ENCODE measurements around the gene LRRC7. TPM values are rescaled to one million over a fixed set of nuclear protein-coding genes. Genes with fewer than 3 reads are reported as not detected.

LRRC7 gene
- total and polyA plus RNA-seq, 2 of the 8 experiments (the other 6 are each of a cell fraction or from before 2014, with no cell fraction given) = 0.03 to 0.17 TPM

DNA sequence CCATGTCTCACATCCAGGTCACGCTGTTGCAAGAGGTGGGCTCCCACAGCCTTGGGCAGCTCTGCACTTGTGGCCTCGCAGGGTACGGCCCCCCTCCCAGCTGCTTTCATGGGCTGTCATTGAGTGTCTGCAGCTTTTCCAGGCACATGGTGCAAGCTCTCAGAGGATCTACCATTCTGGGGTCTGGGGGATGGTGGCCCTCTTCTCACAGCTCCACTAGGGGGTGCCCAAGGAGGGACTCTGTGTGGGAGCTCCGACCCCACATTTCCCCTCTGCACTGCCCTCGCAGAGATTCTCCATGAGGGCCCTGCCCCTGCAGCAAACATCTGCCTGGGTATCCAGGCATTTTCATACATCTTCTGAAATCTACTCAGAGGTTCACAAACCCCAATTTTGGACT lies 219.4 kb downstream of the LRRC7 start:
- Histone ChIP-seq H4K91ac (replicated peaks; ENCODE audit: insufficient read length, low read length) (no peak overlapping the region), H3K27me3 (replicated peaks in 1 of 4; ENCODE audit: control insufficient read depth in 3 of 4, extremely low read depth in 1 of 4, insufficient read depth in 3 of 4, low read length in 3 of 4) (no peaks in the 10 kb centered on the region), H3K9ac (replicated peaks in 1 of 4; ENCODE audit: extremely low read depth in 1 of 4, low read depth in 3 of 4, low read length in 3 of 4) (no peak overlapping the region), H3K23ac (ENCODE audit: insufficient read length) (no peak overlapping the region), H2AK5ac (ENCODE audit: low read depth, low read length) (no peak overlapping the region), H3K14ac (ENCODE audit: insufficient read length) (no peak overlapping the region), H2BK20ac (ENCODE audit: low read length) (no peak overlapping the region), H3K23me2 (ENCODE audit: low read depth, low read length) (no peaks in the 10 kb centered on the region), H3K4me1 (replicated peaks in 1 of 4; ENCODE audit: control insufficient read depth in 3 of 4, insufficient read depth in 4 of 4, low read length in 3 of 4) (no peaks in the 10 kb centered on the region), H2BK15ac (ENCODE audit: low read length) (no peak overlapping the region), H3K79me1 (ENCODE audit: low read depth, low read length) (no peaks in the 10 kb centered on the region), H3K4ac (replicated peaks; ENCODE audit: insufficient read length, low read depth, low read length) (no peak overlapping the region), H2BK120ac (replicated peaks; ENCODE audit: low read depth, low read length) (no peak overlapping the region), H3K9me3 (ENCODE audit: insufficient read depth in 2 of 2, low read depth in 1 of 2, low read length in 1 of 2) (no peaks in the 10 kb centered on the region), H2BK5ac (ENCODE audit: low read depth, low read length) (no peak overlapping the region), H3K4me2 (ENCODE audit: insufficient read depth in 1 of 2, low read depth in 2 of 2, low read length in 2 of 2) (no peak overlapping the region), H4K5ac (ENCODE audit: insufficient read length, low read depth, low read length) (no peak overlapping the region), H3K18ac (ENCODE audit: extremely low read depth, low read length) (no peak overlapping the region), H3K36me3 (ENCODE audit: control insufficient read depth in 2 of 4, insufficient read depth in 4 of 4, low read length in 3 of 4) (no peaks in the 10 kb centered on the region), H3K4me3 (ENCODE audit: extremely low read depth in 1 of 4, insufficient read depth in 2 of 4, low read depth in 3 of 4, low read length in 4 of 4) (no peak overlapping the region), H4K8ac (ENCODE audit: extremely low read depth, insufficient read depth, low read length) (no peak overlapping the region), H3K79me2 (ENCODE audit: control insufficient read depth in 1 of 2, insufficient read depth in 2 of 2, low read length in 2 of 2) (no peaks in the 10 kb centered on the region), H3K56ac (replicated peaks; ENCODE audit: insufficient read length, low read depth, low read length) (no peak overlapping the region), H2AFZ (ENCODE audit: low read length) (no peak overlapping the region), H3K27ac (ENCODE audit: low read depth, low read length) (no peak overlapping the region), H4K20me1 (replicated peaks in 1 of 2; ENCODE audit: control insufficient read depth in 1 of 2, insufficient read depth in 2 of 2, low read length in 2 of 2) (no peaks in the 10 kb centered on the region), H2BK12ac (ENCODE audit: low read depth, low read length) (no peak overlapping the region)
- TF ChIP-seq, protein P1, sequence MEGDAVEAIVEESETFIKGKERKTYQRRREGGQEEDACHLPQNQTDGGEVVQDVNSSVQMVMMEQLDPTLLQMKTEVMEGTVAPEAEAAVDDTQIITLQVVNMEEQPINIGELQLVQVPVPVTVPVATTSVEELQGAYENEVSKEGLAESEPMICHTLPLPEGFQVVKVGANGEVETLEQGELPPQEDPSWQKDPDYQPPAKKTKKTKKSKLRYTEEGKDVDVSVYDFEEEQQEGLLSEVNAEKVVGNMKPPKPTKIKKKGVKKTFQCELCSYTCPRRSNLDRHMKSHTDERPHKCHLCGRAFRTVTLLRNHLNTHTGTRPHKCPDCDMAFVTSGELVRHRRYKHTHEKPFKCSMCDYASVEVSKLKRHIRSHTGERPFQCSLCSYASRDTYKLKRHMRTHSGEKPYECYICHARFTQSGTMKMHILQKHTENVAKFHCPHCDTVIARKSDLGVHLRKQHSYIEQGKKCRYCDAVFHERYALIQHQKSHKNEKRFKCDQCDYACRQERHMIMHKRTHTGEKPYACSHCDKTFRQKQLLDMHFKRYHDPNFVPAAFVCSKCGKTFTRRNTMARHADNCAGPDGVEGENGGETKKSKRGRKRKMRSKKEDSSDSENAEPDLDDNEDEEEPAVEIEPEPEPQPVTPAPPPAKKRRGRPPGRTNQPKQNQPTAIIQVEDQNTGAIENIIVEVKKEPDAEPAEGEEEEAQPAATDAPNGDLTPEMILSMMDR (IDR thresholded peaks at IDR 0.05; ENCODE audit: control extremely low read depth in 1 of 3, insufficient read depth in 1 of 3, low read depth in 1 of 3, low read length in 3 of 3) = peak; percentile 16 to 29 (median 26); a peak in 3 of 4 replicates
- TF ChIP-seq RAD21 (IDR thresholded peaks at IDR 0.05 in 1 of 2, conservative IDR thresholded peaks at IDR 0.05 in 1 of 2; ENCODE audit: low read depth in 2 of 2, low read length in 2 of 2) (peak; percentile 35 to 44; a peak in 3 of 4 replicates), POU5F1 (IDR thresholded peaks at IDR 0.05; ENCODE audit: low read depth, low read length) (no peak), HDAC2 (IDR thresholded peaks at IDR 0.05; ENCODE audit: borderline replicate concordance in 1 of 2, low read depth in 2 of 2, low read length in 2 of 2) (no peak), ATF2 (IDR thresholded peaks at IDR 0.05; ENCODE audit: low read length) (no peak)
- no peak for FAIRE-seq
- CTCF ChIA-PET (ENCODE audit: partially characterized antibody) = interaction anchor here (0.8 to 1.7 kb wide), 6 partner anchors 10 to 344 kb away, joined by 3 to 4 read pairs (median 4); no protein-coding TSS in a partner anchor
- DNase-seq (ENCODE audit: low read depth in 1 of 2, low spot score in 2 of 2) = peak in 1 of 2 experiments; percentile 50
- 78% methylated on average over 5 of the region's 5 CpGs; no CpG with 5 or more reads in 1 of the 2 experiments for WGBS, 2 experiments (ENCODE audit: extremely low coverage in 1 of 2, insufficient coverage in 1 of 2, insufficient read length in 1 of 2, insufficient replicate concordance in 2 of 2, low coverage in 1 of 2, low lambda C conversion rate in 2 of 2, missing lambda C conversion rate in 1 of 2)
- POLR2A ChIA-PET (ENCODE audit: partially characterized antibody) = no interaction called here
